CD4-positive, alpha-beta T cell treated with Interleukin-4 for 1 hour (primary cell): ENCODE measurements around the gene GMDS.

Experiments used
- DNase-seq, 2 donors: peaks; one replicate each; pipeline ENCODE4 v3.0.0-alpha.2; 2020 to 2022

The GMDS gene

GRCh38 chr6:1633366-1634021, 611.9 kb downstream of the GMDS start:
- no peak for DNase-seq

DNA sequence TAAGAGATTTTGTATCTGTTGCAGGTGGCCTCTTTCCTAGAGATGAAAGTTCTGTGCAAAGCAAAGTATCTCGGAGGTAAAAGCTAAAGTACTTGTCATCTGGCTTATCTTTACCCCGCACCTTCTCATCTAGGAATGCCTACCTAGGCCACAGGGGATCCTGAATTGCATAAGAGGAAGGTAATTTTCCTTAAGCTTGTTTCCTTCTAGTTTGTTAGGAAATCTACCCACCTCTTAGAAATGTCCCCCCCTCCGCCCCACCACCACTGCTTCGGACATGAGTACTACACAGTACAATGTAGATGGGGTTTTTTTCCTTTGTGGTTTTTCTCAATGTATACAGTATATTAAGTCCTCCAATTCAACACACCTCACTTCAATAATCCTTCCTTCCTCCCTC, 614.2 kb downstream of the GMDS start:
- no peak for DNase-seq

GRCh38 chr6:1630771-1631217, 614.6 kb downstream of the GMDS start:
- DNase-seq = no peak

GRCh38 chr6:1630212-1630770, 615.1 kb downstream of the GMDS start:
- DNase-seq = no peak

DNA sequence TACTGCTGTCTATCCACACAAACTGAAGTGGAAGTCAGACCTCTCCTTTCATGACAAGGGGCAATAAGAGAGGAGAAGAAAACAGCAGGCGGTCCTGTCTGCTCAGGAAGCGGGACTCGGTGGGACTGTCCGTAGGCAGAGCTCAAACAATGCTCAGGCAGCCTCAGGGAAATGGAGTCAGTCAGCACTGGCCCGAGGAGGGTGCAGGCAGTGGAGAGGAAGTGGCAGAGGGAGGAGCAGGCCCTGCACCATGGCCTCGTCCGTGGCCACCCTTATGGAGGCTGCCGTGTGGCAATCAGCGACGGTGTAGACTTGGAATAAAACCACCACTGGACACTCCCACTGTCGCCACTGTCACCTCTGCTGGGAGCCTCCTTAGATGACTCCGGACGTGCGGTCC, 616.1 kb downstream of the GMDS start:
- no peak for DNase-seq

- no peak for DNase-seq
Observed at GRCh38 chr6:1627827-1628560, 617.4 kb downstream of the GMDS start.

GRCh38 chr6:1626481-1626880, 618.9 kb downstream of the GMDS start:
- DNase-seq = no peak

GRCh38 chr6:1625794-1626435, 619.5 kb downstream of the GMDS start:
- no peak for DNase-seq

GRCh38 chr6:1624851-1625781, 620.3 kb downstream of the GMDS start:
- DNase-seq = no peak

GRCh38 chr6:1624058-1624850, 621.2 kb downstream of the GMDS start:
- no peak for DNase-seq

DNA sequence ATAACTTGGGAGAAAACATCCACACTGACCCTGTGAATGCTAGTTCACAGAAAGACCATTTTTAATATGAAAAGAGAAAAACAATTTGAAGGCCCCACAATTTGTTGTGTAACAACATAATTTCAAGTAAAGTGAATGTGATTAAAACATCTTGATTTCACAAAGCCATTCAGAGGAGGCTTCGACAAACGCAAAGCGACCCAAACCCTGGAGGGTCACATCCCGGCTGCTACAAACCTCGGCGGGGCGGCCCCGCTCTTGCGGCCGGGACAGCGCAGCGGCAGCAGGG, 621.7 kb downstream of the GMDS start:
- no peak for DNase-seq

GRCh38 chr6:1622851-1623768, 622.3 kb downstream of the GMDS start:
- DNase-seq = no peak

DNA sequence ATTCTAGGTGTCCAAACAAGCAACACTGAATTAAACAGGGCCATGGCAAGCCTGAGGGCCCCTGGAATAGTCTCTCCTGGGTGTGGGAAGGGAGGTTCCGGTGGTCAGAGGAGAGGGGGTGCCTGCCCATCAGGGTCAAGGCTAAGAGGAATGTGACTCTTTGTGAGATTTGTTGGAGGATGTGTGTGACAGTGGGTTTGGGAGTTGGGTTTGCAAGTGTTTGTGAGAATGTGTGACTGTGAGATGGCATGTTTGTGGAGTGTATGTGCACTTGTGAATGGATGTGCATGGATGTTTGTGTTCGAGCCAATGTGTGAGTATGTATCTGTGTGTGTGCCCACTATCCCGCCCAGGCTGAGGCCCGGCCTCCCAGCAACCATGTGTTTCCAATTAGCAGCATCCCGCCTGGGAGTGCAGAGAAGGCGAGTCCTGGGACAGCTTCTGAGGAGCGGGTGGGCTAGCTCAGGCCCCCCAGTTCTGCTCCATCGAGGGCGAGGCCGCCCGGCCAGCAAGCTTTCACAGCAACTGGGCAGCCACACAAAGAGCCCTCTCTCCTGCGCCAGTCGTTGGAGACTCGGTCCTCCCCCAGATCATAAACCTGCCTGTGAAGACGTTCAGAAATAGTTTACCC, 623.1 kb downstream of the GMDS start:
- DNase-seq = no peak

GRCh38 chr6:1621070-1621701, 624.2 kb downstream of the GMDS start:
- no peak for DNase-seq

DNA sequence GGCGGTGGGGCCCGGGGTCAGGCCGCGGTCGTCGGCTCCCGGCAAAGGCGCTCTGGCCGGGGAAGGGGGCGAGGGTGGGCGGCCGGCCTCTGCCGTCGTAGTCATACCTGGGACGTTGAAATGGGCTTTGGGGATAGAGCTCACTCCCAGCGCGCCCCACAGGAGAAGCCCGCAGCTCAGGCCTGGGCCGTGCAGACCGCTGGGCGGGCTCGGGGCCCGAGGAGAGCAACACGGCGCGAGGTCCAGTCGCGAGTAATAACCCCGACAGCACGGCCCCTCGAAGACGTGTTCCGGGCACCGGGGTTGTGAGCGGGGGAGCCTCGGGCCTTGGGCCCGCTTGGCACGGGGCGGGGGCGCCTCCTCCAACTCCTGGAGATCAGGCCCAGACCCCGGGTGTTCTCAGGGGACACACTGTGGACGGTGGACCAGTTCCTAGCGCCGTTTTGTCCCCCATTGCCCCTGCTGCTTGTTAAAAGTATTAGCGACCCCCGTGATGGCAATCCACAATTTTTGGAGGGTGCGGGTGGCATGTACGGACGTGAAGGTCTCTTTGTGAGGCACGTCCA, 624.8 kb downstream of the GMDS start:
- no peak for DNase-seq

DNA sequence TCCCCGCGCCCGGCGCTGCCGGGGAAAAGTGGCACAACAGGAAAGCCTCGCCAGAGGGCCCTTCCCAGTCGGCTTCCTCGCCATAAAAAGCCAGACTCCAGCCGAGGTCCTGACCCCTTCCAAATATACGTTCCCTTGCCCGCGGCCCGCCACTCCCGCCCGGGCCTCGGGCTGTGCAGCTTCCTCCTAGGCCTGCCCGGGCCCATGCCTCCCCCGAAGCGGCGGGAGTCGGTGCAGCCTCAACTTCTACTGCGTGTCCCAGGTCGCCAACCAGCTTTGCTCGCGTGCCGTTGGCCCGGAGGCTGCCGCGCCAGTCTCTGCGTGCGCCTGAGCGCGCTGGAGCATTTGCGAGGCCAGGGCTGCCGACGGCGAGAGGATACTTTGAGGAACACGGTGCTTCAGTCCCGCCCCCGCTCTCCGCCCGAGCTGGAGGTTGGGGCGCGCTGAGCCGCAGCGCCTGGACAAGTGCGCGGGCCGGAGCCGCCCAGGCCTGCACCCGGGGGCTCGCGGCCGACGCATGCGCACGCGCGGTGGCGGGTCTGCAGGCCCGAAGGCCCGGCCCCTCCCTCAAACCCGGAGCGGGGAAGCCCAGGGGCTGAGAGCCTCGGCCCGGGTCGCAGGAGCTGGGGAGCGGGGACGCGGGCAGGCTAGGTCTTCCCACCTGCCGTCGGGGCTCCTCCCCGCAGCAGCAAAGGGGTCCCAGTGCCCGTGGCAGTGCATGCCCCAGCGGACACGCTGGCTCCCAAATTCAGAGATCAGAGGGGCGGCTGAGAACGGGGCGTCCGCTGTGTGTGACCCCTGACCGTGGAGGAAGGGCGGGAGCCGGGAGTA, 625.5 kb downstream of the GMDS start:
- no peak for DNase-seq

DNA sequence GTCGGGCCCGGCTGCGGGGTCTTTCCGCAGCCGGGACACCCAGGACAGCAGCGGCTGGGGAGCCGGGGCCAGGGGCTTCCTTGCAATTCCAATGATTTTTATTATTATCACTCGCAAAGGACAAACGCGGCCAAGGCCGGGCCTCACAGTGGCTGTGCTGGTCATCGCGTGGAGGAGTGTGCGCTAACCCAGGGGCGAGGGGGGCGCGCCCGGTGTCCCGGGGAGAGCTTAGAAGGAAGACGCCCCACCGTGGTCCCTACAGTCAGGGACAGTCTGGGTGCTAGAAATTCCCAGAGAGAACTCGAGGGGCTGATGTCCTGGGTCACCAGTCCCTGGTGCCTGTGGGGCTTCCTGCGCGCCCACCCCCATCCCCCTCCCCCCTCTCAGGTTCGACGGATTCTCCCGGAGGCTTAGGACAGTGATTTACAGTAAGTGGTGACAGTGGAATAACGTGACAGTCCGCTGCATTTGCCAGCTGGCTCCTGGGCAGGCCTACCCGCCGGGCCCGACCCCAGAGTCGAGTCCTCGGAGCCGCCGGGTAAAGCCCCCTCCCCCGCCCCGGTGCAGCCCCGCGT, 626.2 kb downstream of the GMDS start:
- no peak for DNase-seq
